ENCODE results near the gene FZD2. TPM values are rescaled to one million over a fixed set of nuclear protein-coding genes. Genes with fewer than 3 reads are reported as not detected.
"Not testable (repeated sequence)": the region's sequence is repeated elsewhere in the genome, so short reads cannot be mapped to it uniquely, and the experiment has no call there.

FZD2 gene
- polyA plus RNA-seq, 3 donors = 24.5 to 45.7 (median 32.3) TPM

- DNase-seq (ENCODE audit: extremely low read depth in 1 of 11, low read depth in 9 of 11, low spot score in 4 of 11) = no peak
These were observed 2.6 kb downstream of the FZD2 start for GRCh38 chr17:44559634-44560554.

DNA sequence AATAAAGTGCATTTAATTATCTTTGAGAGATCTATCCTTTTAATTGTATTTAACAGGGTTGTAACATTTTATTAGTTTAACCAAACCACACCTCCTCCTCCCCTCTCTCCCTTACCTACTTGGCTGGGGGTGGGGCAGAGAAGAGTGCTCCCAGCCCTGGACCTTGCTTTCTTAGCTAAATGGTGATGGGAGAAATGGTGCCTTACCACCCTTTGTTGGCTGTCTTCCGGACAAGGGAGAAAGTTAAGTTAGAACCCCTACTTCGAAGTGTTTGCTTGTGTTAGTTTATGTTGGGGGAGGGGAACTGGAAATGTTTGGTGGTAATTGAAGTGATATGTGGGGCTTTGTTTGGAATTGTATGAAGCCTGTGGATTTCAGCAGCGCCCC lies 3.9 kb downstream of the FZD2 start:
- no peak for DNase-seq (ENCODE audit: extremely low read depth in 1 of 11, low read depth in 9 of 11, low spot score in 4 of 11)

DNA sequence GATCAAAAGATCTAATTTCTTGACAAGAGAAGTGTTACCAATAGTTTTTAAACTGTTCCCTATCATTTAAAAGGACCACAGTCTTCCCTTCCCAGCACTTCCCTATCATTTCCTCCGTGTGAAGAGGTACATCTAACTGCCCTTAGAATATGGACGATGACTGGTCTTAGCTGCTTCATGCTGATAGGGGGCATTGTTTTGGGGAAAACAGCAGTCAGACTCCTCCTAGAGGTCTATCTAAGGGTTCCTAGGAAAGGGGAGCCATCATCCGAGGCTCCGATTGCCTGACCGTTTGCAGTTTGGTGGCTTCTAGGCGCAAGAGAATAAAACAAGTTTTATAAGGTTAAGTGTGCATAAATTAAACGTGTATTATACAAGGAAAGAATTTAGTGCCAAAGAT lies 7.1 kb downstream of the FZD2 start:
- no peak for DNase-seq (ENCODE audit: extremely low read depth in 1 of 11, low read depth in 9 of 11, low spot score in 4 of 11)

- DNase-seq (ENCODE audit: extremely low read depth in 1 of 11, low read depth in 9 of 11, low spot score in 4 of 11) = no peak
These were observed 8.7 kb downstream of the FZD2 start for GRCh38 chr17:44565866-44566443.

GRCh38 chr17:44568311-44568944 lies 11.1 kb downstream of the FZD2 start:
- DNase-seq (ENCODE audit: extremely low read depth in 1 of 11, low read depth in 9 of 11, low spot score in 4 of 11) = not testable (repeated sequence)

DNA sequence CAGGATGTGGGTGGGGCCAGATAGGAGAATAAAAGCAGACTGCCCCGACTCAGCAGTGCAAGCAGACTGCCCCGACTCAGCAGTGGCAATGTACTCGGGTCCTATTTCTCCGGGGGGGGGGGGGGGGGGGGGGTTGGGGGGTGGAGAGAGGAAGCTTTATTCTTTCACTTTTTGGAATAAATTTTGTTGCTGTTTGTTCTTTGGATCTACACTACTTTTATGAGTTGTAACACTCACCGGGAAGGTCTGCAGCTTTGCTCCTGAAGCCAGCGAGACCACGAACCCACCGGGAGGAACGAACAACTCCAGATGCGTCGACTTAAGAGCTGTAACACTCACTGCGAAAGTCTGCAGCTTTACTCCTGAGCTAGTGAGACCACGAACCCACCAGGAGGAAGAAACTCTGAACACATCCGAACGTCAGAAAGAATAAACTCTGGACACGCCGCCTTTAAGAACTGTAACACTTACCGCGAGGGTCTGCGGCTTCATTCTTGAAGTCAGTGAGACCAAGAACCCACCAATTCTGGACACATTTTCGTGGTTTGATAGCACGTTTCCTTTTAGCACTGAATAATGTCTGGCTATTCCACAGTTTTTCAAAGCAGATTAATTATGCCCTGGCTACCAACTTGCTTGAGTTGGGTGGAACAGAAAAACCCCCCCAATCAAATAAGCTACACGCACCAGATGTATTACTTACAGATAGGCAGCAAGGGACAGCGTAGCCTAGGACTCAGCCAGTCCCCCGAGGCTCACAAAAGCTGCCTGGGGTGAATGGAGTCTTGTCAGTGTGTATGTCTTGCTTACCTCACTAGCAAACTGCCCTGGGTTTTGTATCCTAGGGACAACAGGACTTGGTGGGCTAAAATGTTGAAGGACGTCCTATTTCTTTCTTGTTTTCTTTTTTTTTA lies 11.9 kb downstream of the FZD2 start:
- peak in 1 of 11 donors; percentile 55 for DNase-seq (ENCODE audit: extremely low read depth in 1 of 11, low read depth in 9 of 11, low spot score in 4 of 11)

DNA sequence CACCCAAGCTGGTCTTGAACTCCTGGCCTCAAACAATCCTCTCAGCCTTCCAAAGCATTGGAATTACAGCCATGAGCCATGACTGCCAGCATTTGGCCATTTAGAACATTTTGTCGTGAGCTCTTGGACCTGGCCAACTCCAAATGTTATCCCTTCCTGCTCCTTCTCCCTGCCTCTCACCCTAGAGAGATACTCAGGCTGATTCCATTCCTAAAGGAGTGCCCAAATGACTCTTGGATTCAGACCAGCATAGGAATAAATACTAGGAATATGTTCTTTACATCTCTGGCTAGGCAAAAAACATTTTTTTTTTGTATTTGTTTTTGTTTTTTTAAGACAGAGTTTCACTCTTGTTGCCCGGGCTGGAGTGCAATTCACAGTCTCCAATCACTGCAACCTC lies 15.5 kb downstream of the FZD2 start:
- DNase-seq (ENCODE audit: extremely low read depth in 1 of 11, low read depth in 9 of 11, low spot score in 4 of 11) = no peak

DNA sequence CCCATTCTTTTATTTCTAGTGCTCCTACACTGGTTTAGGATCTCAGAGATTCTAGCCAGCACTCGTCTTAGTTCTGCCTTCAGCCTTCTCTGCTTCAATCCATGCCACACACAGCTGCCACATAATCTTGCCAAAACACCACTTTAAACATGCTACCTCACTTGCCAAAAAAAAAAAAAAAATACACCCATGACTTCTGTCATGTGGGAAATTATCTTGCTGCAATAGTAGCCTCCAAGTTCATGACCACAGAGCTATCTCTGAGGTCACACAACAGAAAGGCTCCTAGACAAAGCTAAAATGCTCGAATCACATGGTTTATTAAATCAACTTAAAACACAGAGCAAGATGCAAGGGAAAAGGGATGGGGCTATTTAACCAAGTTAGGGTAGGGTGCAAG lies 18.1 kb downstream of the FZD2 start:
- DNase-seq (ENCODE audit: extremely low read depth in 1 of 11, low read depth in 9 of 11, low spot score in 4 of 11) = no peak

DNA sequence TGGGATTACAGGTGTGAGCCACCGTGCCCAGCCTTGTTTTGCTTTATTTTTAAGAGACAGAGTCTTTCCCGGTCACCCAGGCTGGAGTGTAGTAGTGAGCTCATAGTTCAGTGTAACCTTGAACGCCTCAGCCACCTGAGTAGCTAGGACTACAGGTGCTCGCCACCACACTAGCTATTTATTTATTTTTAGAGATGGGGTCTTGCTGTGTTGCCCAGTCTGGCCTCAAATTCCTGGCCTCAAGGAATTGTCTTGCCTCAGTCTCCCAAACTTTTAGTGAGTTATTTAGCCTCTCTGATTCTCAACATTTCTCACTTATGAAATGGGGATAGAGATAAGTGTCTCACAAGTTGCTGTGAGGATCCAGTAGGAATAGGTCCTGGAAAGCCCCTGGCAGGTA lies 21.7 kb downstream of the FZD2 start:
- no peak for DNase-seq (ENCODE audit: extremely low read depth in 1 of 11, low read depth in 9 of 11, low spot score in 4 of 11)

DNA sequence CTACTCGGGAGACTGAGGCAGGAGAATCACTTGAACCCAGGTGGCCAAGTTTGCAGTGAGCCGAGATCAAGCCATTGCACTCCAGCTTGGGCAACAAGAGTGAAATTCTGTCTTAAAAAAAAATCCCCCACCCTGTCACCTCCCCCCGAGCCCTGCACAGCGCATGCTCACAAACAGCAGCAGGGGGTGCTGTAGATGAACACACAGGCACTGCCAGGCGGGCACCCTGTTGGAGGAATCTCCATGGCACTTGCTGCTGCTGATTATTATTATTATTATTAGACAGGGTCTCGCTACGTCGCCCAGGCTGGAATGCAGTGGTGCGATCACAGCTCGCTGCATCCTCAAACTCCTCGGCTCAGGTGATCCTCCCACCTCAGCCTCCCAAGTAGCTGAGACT lies 24.6 kb downstream of the FZD2 start:
- DNase-seq (ENCODE audit: extremely low read depth in 1 of 11, low read depth in 9 of 11, low spot score in 4 of 11) = no peak

DNA sequence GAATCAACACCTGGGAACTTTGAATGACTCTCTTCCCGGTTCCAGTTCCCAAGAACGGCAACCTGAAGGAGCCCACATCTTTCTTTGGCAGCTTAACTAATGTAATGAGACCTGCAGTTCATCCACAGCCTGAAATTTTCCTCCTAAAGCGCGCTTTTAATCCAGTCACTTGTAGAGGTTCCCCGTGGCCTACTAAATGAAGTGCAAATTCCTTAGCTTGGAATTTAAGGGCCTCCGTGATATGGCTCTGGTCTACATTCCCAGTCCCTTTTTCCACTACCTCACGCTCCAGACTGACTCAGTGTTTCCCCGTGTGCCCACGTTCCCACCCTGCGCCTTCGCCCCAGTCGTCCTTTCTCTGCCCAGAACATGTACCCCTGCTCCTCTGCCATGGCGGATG lies 27.2 kb downstream of the FZD2 start:
- DNase-seq (ENCODE audit: extremely low read depth in 1 of 11, low read depth in 9 of 11, low spot score in 4 of 11) = no peak

GRCh38 chr17:44585315-44585714 lies 28.0 kb downstream of the FZD2 start:
- DNase-seq (ENCODE audit: extremely low read depth in 1 of 11, low read depth in 9 of 11, low spot score in 4 of 11) = no peak

GRCh38 chr17:44587339-44587738 lies 30.1 kb downstream of the FZD2 start:
- no peak for DNase-seq (ENCODE audit: extremely low read depth in 1 of 11, low read depth in 9 of 11, low spot score in 4 of 11)

GRCh38 chr17:44589316-44590071 lies 32.2 kb downstream of the FZD2 start:
- DNase-seq (ENCODE audit: extremely low read depth in 1 of 11, low read depth in 9 of 11, low spot score in 4 of 11) = no peak

DNA sequence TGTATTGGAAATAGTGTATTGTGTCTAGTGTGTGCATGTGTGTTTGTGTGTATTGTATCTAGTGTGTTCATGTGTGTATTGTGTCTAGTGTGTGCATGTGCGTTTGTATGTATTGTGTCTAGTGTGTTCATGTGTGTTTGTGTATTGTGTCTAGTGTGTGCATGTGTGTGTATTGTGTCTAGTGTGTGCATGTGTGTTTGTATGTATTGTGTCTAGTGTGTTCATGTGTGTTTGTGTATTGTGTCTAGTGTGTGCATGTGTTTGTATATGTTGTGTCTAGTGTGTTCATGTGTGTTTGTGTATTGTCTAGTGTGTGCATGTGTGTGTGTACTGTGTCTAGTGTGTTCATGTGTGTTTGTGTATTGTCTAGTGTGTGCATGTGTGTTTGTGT lies 32.8 kb downstream of the FZD2 start:
- DNase-seq (ENCODE audit: extremely low read depth in 1 of 11, low read depth in 9 of 11, low spot score in 4 of 11) = not testable (repeated sequence)

GRCh38 chr17:44590762-44591161 lies 33.5 kb downstream of the FZD2 start:
- DNase-seq (ENCODE audit: extremely low read depth in 1 of 11, low read depth in 9 of 11, low spot score in 4 of 11) = not testable (repeated sequence)

DNA sequence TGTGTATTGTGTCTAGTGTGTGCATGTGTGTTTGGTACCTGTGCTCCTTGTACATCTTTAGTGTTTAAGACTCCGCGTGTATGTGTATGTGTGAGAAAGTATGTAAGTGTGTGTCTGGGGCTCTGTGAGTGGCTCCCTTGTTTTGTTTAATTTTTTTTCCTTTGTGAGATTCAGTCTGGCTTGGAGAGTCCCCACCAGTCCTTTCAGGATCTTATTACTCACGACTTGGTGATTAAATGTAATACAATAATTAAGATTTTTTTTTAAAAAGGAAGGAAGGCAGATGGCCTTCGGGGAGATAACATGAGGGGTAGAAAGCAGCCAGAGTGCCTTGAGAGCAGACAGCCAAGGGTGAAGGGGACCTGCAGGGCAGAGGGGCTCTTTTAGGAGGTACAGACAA lies 33.9 kb downstream of the FZD2 start:
- no peak for DNase-seq (ENCODE audit: extremely low read depth in 1 of 11, low read depth in 9 of 11, low spot score in 4 of 11)

GRCh38 chr17:44593156-44593555 lies 35.9 kb downstream of the FZD2 start:
- DNase-seq (ENCODE audit: extremely low read depth in 1 of 11, low read depth in 9 of 11, low spot score in 4 of 11) = no peak

Data from renal cortex interstitium (tissue), 11 donors.